AG09309 (cell line): ENCODE measurements around the gene C11orf58.

Experiments used
- DNase-seq: peaks from one replicate; pipeline ENCODE4 v3.0.0-alpha.2; 2010; ENCODE audit warnings: low read depth
- H3K4me3 ChIP-seq: 2 replicates; pipeline ENCODE4 v1.5.1; 2011; ENCODE audit warnings: mild to moderate bottlenecking, low read depth, low read length, moderate library complexity; ENCODE audit not compliant: control insufficient read depth
- CTCF ChIP-seq: IDR thresholded peaks from 2 replicates; pipeline ENCODE4 v1.5.1; 2011; ENCODE audit warnings: mild to moderate bottlenecking, low read depth, low read length, inconsistent platforms; ENCODE audit not compliant: insufficient read depth, control insufficient read depth; ENCODE audit errors: missing control alignments

The C11orf58 gene

GRCh38 chr11:16764888-16765287 lies 26.4 kb downstream of the C11orf58 start:
- no peak overlapping the region for H3K4me3 ChIP-seq
- DNase-seq, result no peak
- TF ChIP-seq CTCF, result no peak

GRCh38 chr11:16767137-16767536 lies 28.7 kb downstream of the C11orf58 start:
- H3K4me3 ChIP-seq, result no peak overlapping the region
- no peak for DNase-seq
- TF ChIP-seq CTCF, result no peak

- no peak for DNase-seq
- no peak overlapping the region for H3K4me3 ChIP-seq
- no peak for TF ChIP-seq CTCF
Measured at GRCh38 chr11:16767957-16768356, 29.5 kb downstream of the C11orf58 start.

- no peak overlapping the region for H3K4me3 ChIP-seq
- DNase-seq, result no peak
- TF ChIP-seq CTCF, result no peak
Measured at GRCh38 chr11:16769386-16769785, 30.9 kb downstream of the C11orf58 start.

- H3K4me3 ChIP-seq, result no peak overlapping the region
- no peak for DNase-seq
Measured at GRCh38 chr11:16770016-16770415, 31.6 kb downstream of the C11orf58 start.

GRCh38 chr11:16771350-16772140 lies 33.1 kb downstream of the C11orf58 start:
- no peak for TF ChIP-seq CTCF

More at GRCh38 chr11:16770016-16770415, 31.6 kb downstream of the C11orf58 start:
- TF ChIP-seq CTCF, result no peak

GRCh38 chr11:16772141-16772512 lies 33.7 kb downstream of the C11orf58 start:
- no peak for TF ChIP-seq CTCF
- DNase-seq, result no peak
- H3K4me3 ChIP-seq, result no peak overlapping the region

More at GRCh38 chr11:16771350-16772140, 33.1 kb downstream of the C11orf58 start:
- H3K4me3 ChIP-seq, result no peak overlapping the region
- no peak for DNase-seq
